HepG2 (cell line): ENCODE data around the gene TLDC2. TPM values are rescaled to one million over a fixed set of nuclear protein-coding genes. Genes with fewer than 3 reads are reported as not detected.
"Not testable (repeated sequence)": the region's sequence is repeated elsewhere in the genome, so short reads cannot be mapped to it uniquely, and the experiment has no call there.

Experiments used
- ATAC-seq: fragments of 200-7000 bp; cut with Tn5 transposase; 3 replicates; pipeline ENCODE4 v1.9.1; 2020; ENCODE audit warnings: mild to moderate bottlenecking, moderate library complexity
- BruUV-seq: library from RNA; stranded (reverse); fragments of 400-500 nt; replicated peaks from 2 replicates; lab custom pipeline; 2021; lab: Mats Ljungman, UMichigan
- CTCF ChIA-PET: fragments of 300-600 bp; formaldehyde crosslinking; extraction: SDS; loops from one replicate; lab custom pipeline; 2021; ENCODE audit warnings: low total read pairs, inconsistent platforms, low intra/inter-chr PET ratio; lab: Yijun Ruan, JAX
- POLR2A ChIA-PET: fragments of 350-600 bp; sonication (Branson Sonifier 250); formaldehyde crosslinking; loops from one replicate; lab custom pipeline; 2020; ENCODE audit warnings: antibody characterized with exemption, inconsistent platforms; lab: Yijun Ruan, JAX
- DNase-seq: peaks from one replicate; pipeline ENCODE4 v3.0.0-alpha.2; 2015; ENCODE audit warnings: low spot score
- FAIRE-seq: peaks from 3 replicates; lab custom pipeline; 2011; peaks lifted over from hg19 to GRCh38; lab: Jason Lieb, UNC
- H2AFZ ChIP-seq: one replicate; pipeline ENCODE4 v1.6.1; 2011; ENCODE audit warnings: low read length, inconsistent platforms
- H3K27ac ChIP-seq: fragments of 300-600 bp; 3 replicates; pipeline ENCODE4 v1.8.0; 2011; ENCODE audit warnings: mixed run types, mild to moderate bottlenecking, mixed read lengths, low read length, inconsistent platforms; ENCODE audit not compliant: insufficient read depth; ENCODE audit errors: extremely low read length
- H3K27me3 ChIP-seq, 2 experiments: fragments of 200-600 bp in 1 of 2; 2 replicates in 1 of 2; 3 replicates in 1 of 2; pipeline versions ENCODE4 v1.6.0 to v1.8.0; 2011; ENCODE audit warnings: low read length in 2 of 2, mild to moderate bottlenecking in 2 of 2, moderate library complexity in 2 of 2, inconsistent platforms in 1 of 2; ENCODE audit not compliant: insufficient read depth in 2 of 2, control insufficient read depth in 1 of 2
- H3K36me3 ChIP-seq, 2 experiments: fragments of 200-600 bp in 1 of 2; replicated peaks in 1 of 2; 2 replicates in 1 of 2; 3 replicates in 1 of 2; pipeline versions ENCODE4 v1.5.1 to v1.8.0; 2011; ENCODE audit warnings: low read length in 2 of 2, inconsistent platforms in 1 of 2; ENCODE audit not compliant: insufficient read depth in 2 of 2, control insufficient read depth in 1 of 2
- H3K4me1 ChIP-seq: 2 replicates; pipeline ENCODE4 v1.5.1; 2012; ENCODE audit warnings: low read length, inconsistent platforms; ENCODE audit not compliant: insufficient read depth
- H3K4me2 ChIP-seq: 2 replicates; pipeline ENCODE4 v1.6.0; 2011; ENCODE audit warnings: low read depth, low read length, inconsistent platforms
- H3K4me3 ChIP-seq, 3 experiments: fragments of 200-600 bp in 1 of 3; sonication (generic), shearing (Covaris generic) in 1 of 3; replicated peaks in 1 of 3; 2 replicates each; pipeline ENCODE4 v1.5.1; 2011 to 2016; ENCODE audit warnings: low read length in 3 of 3, inconsistent platforms in 2 of 3, low read depth in 2 of 3, mild to moderate bottlenecking in 2 of 3, control low read depth in 1 of 3, mixed read lengths in 1 of 3; ENCODE audit not compliant: insufficient read depth in 1 of 3
- H3K79me2 ChIP-seq: one replicate; pipeline ENCODE4 v1.6.1; 2011; ENCODE audit warnings: low read length, inconsistent platforms; ENCODE audit not compliant: insufficient read depth
- H3K9ac ChIP-seq: 2 replicates; pipeline ENCODE4 v1.6.0; 2011; ENCODE audit warnings: mild to moderate bottlenecking, low read depth, low read length, inconsistent platforms; ENCODE audit not compliant: insufficient read depth
- H3K9me3 ChIP-seq: 2 replicates; pipeline ENCODE4 v1.5.1; 2012; ENCODE audit warnings: mild to moderate bottlenecking, low read length
- H4K20me1 ChIP-seq: 2 replicates; pipeline ENCODE4 v1.6.0; 2011; ENCODE audit warnings: inconsistent platforms, mild to moderate bottlenecking, low read length, moderate library complexity; ENCODE audit not compliant: insufficient read depth
- CBFB ChIP-seq: sonication (generic); formaldehyde crosslinking; IDR thresholded peaks from 2 replicates; pipeline ENCODE4 v1.4.0; 2020; ENCODE audit warnings: missing genetic modification reagents
- CEBPG ChIP-seq: IDR thresholded peaks from 2 replicates; pipeline ENCODE4 v1.6.1; 2016
- CREM ChIP-seq, 2 experiments: sonication (generic) in 1 of 2; formaldehyde crosslinking in 1 of 2; IDR thresholded peaks; 2 replicates each; pipeline versions ENCODE4 v1.4.0 to v1.6.1; 2016 to 2020; ENCODE audit warnings: antibody characterized with exemption in 1 of 2, mild to moderate bottlenecking in 1 of 2, missing genetic modification reagents in 1 of 2
- HMG20B ChIP-seq: conservative IDR thresholded peaks from 2 replicates; pipeline ENCODE4 v1.6.1; 2016; ENCODE audit warnings: missing genetic modification reagents, missing compliant biosample characterization
- LCORL ChIP-seq, 2 experiments: fragments of 450-650 bp in 1 of 2; sonication (generic) in 1 of 2; formaldehyde crosslinking in 1 of 2; IDR thresholded peaks; 2 replicates each; pipeline versions ENCODE4 v1.5.0 to v1.6.1; 2017 to 2020; ENCODE audit warnings: antibody characterized with exemption in 1 of 2, missing genetic modification reagents in 1 of 2
- RARA ChIP-seq: IDR thresholded peaks from 2 replicates; pipeline ENCODE4 v1.6.1; 2016; ENCODE audit warnings: missing genetic modification reagents, missing compliant biosample characterization
- SOX5 ChIP-seq: IDR thresholded peaks from 2 replicates; pipeline ENCODE4 v1.6.1; 2016; ENCODE audit warnings: borderline replicate concordance
- SSRP1 ChIP-seq: IDR thresholded peaks from 2 replicates; pipeline ENCODE4 v1.6.1; 2016; ENCODE audit warnings: control low read depth
- ZNF317 ChIP-seq: sonication (generic); formaldehyde crosslinking; IDR thresholded peaks from 2 replicates; pipeline ENCODE4 v1.5.0; 2020; ENCODE audit warnings: mild to moderate bottlenecking, missing genetic modification reagents
- ZNF563 ChIP-seq: sonication (generic); formaldehyde crosslinking; IDR thresholded peaks from 2 replicates; pipeline ENCODE4 v1.8.0; 2022; ENCODE audit warnings: mild to moderate bottlenecking, moderate library complexity, missing genetic modification reagents
- ZNF75D ChIP-seq: sonication (generic); formaldehyde crosslinking; IDR thresholded peaks from 2 replicates; pipeline ENCODE4 v1.8.1; 2023; ENCODE audit warnings: missing genetic modification reagents, mild to moderate bottlenecking, borderline replicate concordance
- WGBS: methylation state at CpG from one replicate; pipeline ENCODE4 v1.1.6; 2017; ENCODE audit warnings: low lambda C conversion rate; 5-methylcytosine and 5-hydroxymethylcytosine counted together
- in situ Hi-C: cut with HindIII; loops from 2 replicates; pipeline ENCODE4 v1.10.0; 2017; ENCODE audit warnings: low pct_unique_long_range_greater_than_20kb; ENCODE audit not compliant: extremely low pct_ligation_motif_present
- intact Hi-C: fragments of 100-400 bp; cut with micrococcal nuclease; formaldehyde crosslinking; loops from one replicate; pipeline ENCODE4 v1.10.0; 2022; ENCODE audit not compliant: unreplicated experiment
- polyA plus RNA-seq, 8 experiments: library from polyadenylated mRNA; depleted of rRNA in 3 of 8; stranded (reverse) in 7 of 8; unstranded in 1 of 8; fragments of >200 nt; fragmentation: Illumina TruSeq in 4 of 8; extraction: Trizol in 4 of 8; gene quantifications; 2 replicates each; pipeline versions ENCODE4 v1.2.1 to v1.2.3, GENCODE V29; 2011 to 2016; ENCODE audit warnings: low read depth in 4 of 8, missing spikeins in 1 of 8, mixed read lengths in 1 of 8; ENCODE audit not compliant: insufficient read depth in 1 of 8
- total RNA-seq, 5 experiments: library from RNA; depleted of rRNA; stranded (reverse); fragments of >200 nt; fragmentation: Illumina TruSeq; extraction: Trizol; gene quantifications; 2 replicates each; pipeline ENCODE4 v1.2.3, GENCODE V29; 2016; ENCODE audit warnings: low read depth in 1 of 5

Gene TLDC2
- total and polyA plus RNA-seq, 2 of the 13 experiments (the other 11 are each of a cell fraction or from before 2014, with no cell fraction given) = 1.5 to 1.6 TPM

GRCh38 chr20:36932067-36932466, 56.1 kb downstream of the TLDC2 start:
- H3K9ac ChIP-seq, H3K27ac ChIP-seq, H3K4me3 ChIP-seq, ATAC-seq, H4K20me1 ChIP-seq, CTCF ChIA-PET, H3K4me2 ChIP-seq, DNase-seq, in situ Hi-C loops, POLR2A ChIA-PET, H3K79me2 ChIP-seq, H3K9me3 ChIP-seq, H3K27me3 ChIP-seq, H2AFZ ChIP-seq, BruUV-seq, FAIRE-seq, intact Hi-C loops: not testable (repeated sequence)
- Histone ChIP-seq H3K4me1 (peaks cover 52% of the 10 kb centered on the region), H3K36me3 (peaks cover 2 to 20% of the 10 kb centered on the region in 2 experiments; a peak in 2 of 5 replicates)
- TF ChIP-seq ZNF563 = 0 out of 2 replicates have a peak, but pooled peaks have one; percentile 27
- 96% methylated on average over 12 of the region's 12 CpGs for WGBS

- Histone ChIP-seq H3K79me2 (no peaks in the 10 kb centered on the region), H3K27ac (peak overlapping the region; percentile 36), H3K4me1 (peaks cover 52% of the 10 kb centered on the region), H3K36me3 (peaks cover 2 to 24% of the 10 kb centered on the region in 2 experiments; a peak in 2 of 5 replicates), H3K9ac (no peak overlapping the region), H3K9me3 (no peaks in the 10 kb centered on the region), H3K27me3 (no peaks in the 10 kb centered on the region), H3K4me2 (no peak overlapping the region), H4K20me1 (no peaks in the 10 kb centered on the region), H3K4me3 (no peak overlapping the region), H2AFZ (no peak overlapping the region)
- ATAC-seq (peak; percentile 75), DNase-seq (peak; percentile 76), FAIRE-seq (peak; percentile 30)
- 51% methylated on average over 11 of the region's 11 CpGs for WGBS
- in situ Hi-C loops = no loop called here
- ChIA-PET CTCF (no interaction called here), POLR2A (no interaction called here)
- intact Hi-C loops = no loop called here
- BruUV-seq = no TSS peak
- TF ChIP-seq SSRP1 (CRISPR knock-in tag) (no peak), HMG20B (no peak), SOX5 (CRISPR knock-in tag) (0 out of 2 replicates have a peak, but pooled peaks have one; percentile 18), CREM (IDR thresholded peaks at IDR 0.05) (peak; percentile 23; the same call in 1 of the 2 replicates), CREM (CRISPR knock-in tag; IDR thresholded peaks at IDR 0.05) (no peak), LCORL (IDR thresholded peaks at IDR 0.05) (peak; percentile 30; the same call in 1 of the 2 replicates), LCORL (CRISPR knock-in tag; IDR thresholded peaks at IDR 0.05) (no peak), RARA (CRISPR knock-in tag) (peak; percentile 50; the same call in 1 of the 2 replicates), ZNF317 (CRISPR knock-in tag) (no peak), ZNF75D (CRISPR knock-in tag) (no peak), CEBPG (peak; percentile 31; the same call in 1 of the 2 replicates), CBFB (CRISPR knock-in tag) (peak; percentile 57; the same call in 1 of the 2 replicates)
These were observed 56.8 kb downstream of the TLDC2 start for GRCh38 chr20:36932476-36933426.
